ENCODE measurements around the gene STEAP2.
"Not testable (repeated sequence)": the region's sequence is repeated elsewhere in the genome, so short reads cannot be mapped to it uniquely, and the experiment has no call there.

STEAP2 gene

GRCh38 chr7:90233569-90233968 lies 22.0 kb downstream of the STEAP2 start:
- DNase-seq (ENCODE audit: low read depth, low spot score): no peak

- DNase-seq (ENCODE audit: low read depth, low spot score): no peak
These were observed 25.3 kb downstream of the STEAP2 start for GRCh38 chr7:90236721-90237289.

GRCh38 chr7:90238022-90238421 lies 26.5 kb downstream of the STEAP2 start:
- DNase-seq (ENCODE audit: low read depth, low spot score): no peak

GRCh38 chr7:90238583-90238982 lies 27.0 kb downstream of the STEAP2 start:
- no peak for DNase-seq (ENCODE audit: low read depth, low spot score)

- DNase-seq (ENCODE audit: low read depth, low spot score): no peak
These were observed 27.5 kb downstream of the STEAP2 start for GRCh38 chr7:90239050-90239449.

- DNase-seq (ENCODE audit: low read depth, low spot score): no peak
These were observed 28.2 kb downstream of the STEAP2 start for GRCh38 chr7:90239625-90240228.

- no peak for DNase-seq (ENCODE audit: low read depth, low spot score)
These were observed 31.0 kb downstream of the STEAP2 start for GRCh38 chr7:90242369-90243168.

GRCh38 chr7:90243556-90243955 lies 32.0 kb downstream of the STEAP2 start:
- DNase-seq (ENCODE audit: low read depth, low spot score): no peak

GRCh38 chr7:90244565-90244908 lies 33.0 kb downstream of the STEAP2 start:
- DNase-seq (ENCODE audit: low read depth, low spot score): no peak

- DNase-seq (ENCODE audit: low read depth, low spot score): peak; percentile 93
These were observed 33.6 kb downstream of the STEAP2 start, which contains the start of gene CFAP69 for GRCh38 chr7:90244909-90245851. CFAP69 (plus strand) TSS chr7:90245174; CDS start chr7:90245425, 251 bp downstream.

- peak; percentile 30 for DNase-seq (ENCODE audit: low read depth, low spot score)
These were observed 34.6 kb downstream of the STEAP2 start for GRCh38 chr7:90246171-90246570.

- DNase-seq (ENCODE audit: low read depth, low spot score): no peak
These were observed 37.2 kb downstream of the STEAP2 start for GRCh38 chr7:90248706-90249105.

GRCh38 chr7:90250601-90251303 lies 39.2 kb downstream of the STEAP2 start:
- DNase-seq (ENCODE audit: low read depth, low spot score): no peak

- no peak for DNase-seq (ENCODE audit: low read depth, low spot score)
These were observed 39.7 kb downstream of the STEAP2 start for GRCh38 chr7:90251304-90251635.

GRCh38 chr7:90256011-90256410 lies 44.5 kb downstream of the STEAP2 start:
- DNase-seq (ENCODE audit: low read depth, low spot score): not testable (repeated sequence)

- DNase-seq (ENCODE audit: low read depth, low spot score): no peak
These were observed 45.2 kb downstream of the STEAP2 start for GRCh38 chr7:90256778-90257177.

GRCh38 chr7:90261441-90261840 lies 49.9 kb downstream of the STEAP2 start:
- DNase-seq (ENCODE audit: low read depth, low spot score): no peak

- no peak for DNase-seq (ENCODE audit: low read depth, low spot score)
These were observed 50.9 kb downstream of the STEAP2 start for GRCh38 chr7:90262438-90262837.

GRCh38 chr7:90266808-90267207 lies 55.3 kb downstream of the STEAP2 start:
- DNase-seq (ENCODE audit: low read depth, low spot score): no peak

GRCh38 chr7:90267263-90267858 lies 55.8 kb downstream of the STEAP2 start:
- DNase-seq (ENCODE audit: low read depth, low spot score): no peak

GRCh38 chr7:90269163-90269562 lies 57.6 kb downstream of the STEAP2 start:
- no peak for DNase-seq (ENCODE audit: low read depth, low spot score)
